ENCODE measurements around the gene MUCL1.

Gene MUCL1, protein sequence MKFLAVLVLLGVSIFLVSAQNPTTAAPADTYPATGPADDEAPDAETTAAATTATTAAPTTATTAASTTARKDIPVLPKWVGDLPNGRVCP

DNA sequence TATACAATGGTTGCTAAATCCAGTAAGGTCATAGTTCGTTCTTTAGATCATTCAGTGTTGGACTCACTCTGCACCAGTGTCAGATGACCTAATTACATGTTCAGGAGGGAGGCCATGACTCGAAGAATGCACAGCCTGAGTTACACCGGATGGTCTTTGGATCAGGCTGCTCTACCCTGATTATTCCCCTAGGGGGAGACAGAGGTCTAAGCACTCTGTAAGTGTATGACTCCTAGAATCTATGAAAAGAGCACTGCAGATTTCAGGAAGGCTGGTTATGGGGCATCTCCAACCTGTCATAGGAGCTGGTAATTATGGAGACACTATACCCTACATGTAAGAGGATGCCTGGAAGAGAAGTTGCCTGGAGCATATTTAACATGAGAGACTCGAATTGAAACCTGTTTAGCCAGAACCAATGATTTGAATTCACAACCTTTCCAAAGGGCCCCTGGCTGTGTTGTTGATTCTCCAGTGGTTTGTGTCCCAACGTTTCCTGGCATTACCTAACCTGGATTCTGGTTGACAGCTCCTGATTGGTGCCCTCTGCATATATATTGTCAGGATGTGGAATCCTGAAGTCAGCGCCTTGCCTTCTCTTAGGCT lies at the start of gene MUCL1:
Gene MUCL1, plus strand, starts transcription at position 584 of the 606 bp plus-strand sequence. CDS start 67 bp downstream, outside the sequence.
- TF ChIP-seq, protein P1, sequence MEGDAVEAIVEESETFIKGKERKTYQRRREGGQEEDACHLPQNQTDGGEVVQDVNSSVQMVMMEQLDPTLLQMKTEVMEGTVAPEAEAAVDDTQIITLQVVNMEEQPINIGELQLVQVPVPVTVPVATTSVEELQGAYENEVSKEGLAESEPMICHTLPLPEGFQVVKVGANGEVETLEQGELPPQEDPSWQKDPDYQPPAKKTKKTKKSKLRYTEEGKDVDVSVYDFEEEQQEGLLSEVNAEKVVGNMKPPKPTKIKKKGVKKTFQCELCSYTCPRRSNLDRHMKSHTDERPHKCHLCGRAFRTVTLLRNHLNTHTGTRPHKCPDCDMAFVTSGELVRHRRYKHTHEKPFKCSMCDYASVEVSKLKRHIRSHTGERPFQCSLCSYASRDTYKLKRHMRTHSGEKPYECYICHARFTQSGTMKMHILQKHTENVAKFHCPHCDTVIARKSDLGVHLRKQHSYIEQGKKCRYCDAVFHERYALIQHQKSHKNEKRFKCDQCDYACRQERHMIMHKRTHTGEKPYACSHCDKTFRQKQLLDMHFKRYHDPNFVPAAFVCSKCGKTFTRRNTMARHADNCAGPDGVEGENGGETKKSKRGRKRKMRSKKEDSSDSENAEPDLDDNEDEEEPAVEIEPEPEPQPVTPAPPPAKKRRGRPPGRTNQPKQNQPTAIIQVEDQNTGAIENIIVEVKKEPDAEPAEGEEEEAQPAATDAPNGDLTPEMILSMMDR (IDR thresholded peaks at IDR 0.05; ENCODE audit: low read depth, low read length, missing control alignments), result peak; percentile 95
- DNase-seq (ENCODE audit: low read depth), result peak; percentile 31
- in situ Hi-C loops (cut with HindIII; ENCODE audit: low sequenced_read_pairs), result loop anchor here (25.0 kb wide), 1 partner anchor 108 kb away; no protein-coding TSS in a partner anchor
- H3K4me3 ChIP-seq (ENCODE audit: low read depth, low read length), result no peak within 1 kb of the TSS

DNA sequence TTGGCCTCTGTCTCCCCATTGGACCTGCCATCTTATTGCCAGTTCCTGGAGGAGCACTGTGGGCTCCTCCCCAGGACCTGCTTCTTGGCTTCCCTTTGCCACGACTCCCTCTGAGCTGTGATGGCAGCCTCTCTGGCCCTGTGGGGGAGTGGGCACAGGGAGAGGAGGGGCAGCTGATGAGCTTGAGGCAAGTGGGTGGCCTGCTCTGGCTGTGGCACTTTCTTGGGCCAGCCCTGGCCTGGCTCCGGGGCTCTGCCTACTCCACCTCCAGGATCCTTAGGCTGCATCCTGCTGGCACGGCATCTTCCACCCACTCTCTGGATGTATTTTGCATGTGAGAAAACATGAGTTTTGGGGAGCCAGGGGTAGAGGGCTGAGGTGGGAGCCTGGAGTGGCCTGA lies 32.6 kb upstream of the MUCL1 start:
- DNase-seq (ENCODE audit: low read depth), result no peak
- in situ Hi-C loops (cut with HindIII; ENCODE audit: low sequenced_read_pairs), result no loop called here
- no peak overlapping the region for H3K4me3 ChIP-seq (ENCODE audit: low read depth, low read length)
- TF ChIP-seq, protein P1 (IDR thresholded peaks at IDR 0.05; ENCODE audit: low read depth, low read length, missing control alignments), result no peak

DNA sequence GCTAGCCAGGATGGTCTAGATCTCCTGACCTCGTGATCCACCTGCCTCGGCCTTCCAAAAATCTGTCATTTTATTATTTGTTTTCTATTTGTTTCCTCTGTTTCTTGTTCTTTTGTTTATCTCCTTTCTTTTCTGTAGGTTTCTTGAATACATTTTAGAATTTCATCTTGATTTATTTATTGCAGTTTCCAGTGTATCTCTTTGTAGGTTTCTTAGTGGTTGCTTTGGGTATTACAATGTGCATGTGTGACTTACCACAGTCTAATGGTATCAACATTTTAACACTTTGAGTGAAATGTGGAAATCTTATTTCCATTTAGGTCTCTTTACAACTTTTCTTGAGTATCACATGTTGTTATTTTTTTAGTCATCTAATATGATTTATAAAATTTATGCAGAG lies 29.9 kb upstream of the MUCL1 start:
- H3K4me3 ChIP-seq (ENCODE audit: low read depth, low read length), result no peak overlapping the region
- in situ Hi-C loops (cut with HindIII; ENCODE audit: low sequenced_read_pairs), result no loop called here
- DNase-seq (ENCODE audit: low read depth), result no peak
- TF ChIP-seq, protein P1 (IDR thresholded peaks at IDR 0.05; ENCODE audit: low read depth, low read length, missing control alignments), result no peak

DNA sequence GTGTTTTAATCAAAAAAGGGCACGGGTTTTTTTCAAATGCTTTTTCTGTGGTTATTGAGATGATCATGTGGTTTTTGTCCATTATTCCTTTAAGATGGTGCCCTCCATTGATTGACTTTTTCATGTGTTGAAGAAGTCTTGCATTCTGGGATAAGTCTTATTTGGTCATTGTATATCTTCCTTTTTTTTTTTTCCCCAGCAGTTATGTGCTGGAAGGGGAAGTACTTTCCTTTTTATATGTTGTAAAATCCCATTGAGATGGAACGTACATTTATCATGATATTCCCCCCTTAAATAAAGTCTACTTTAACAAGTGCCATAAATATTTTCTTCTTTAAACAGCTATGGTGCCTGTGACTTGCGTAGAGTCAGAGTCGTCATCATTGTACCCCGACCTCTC lies 24.8 kb upstream of the MUCL1 start:
- in situ Hi-C loops (cut with HindIII; ENCODE audit: low sequenced_read_pairs), result no loop called here
- no peak for DNase-seq (ENCODE audit: low read depth)
- H3K4me3 ChIP-seq (ENCODE audit: low read depth, low read length), result no peak overlapping the region
- TF ChIP-seq, protein P1 (IDR thresholded peaks at IDR 0.05; ENCODE audit: low read depth, low read length, missing control alignments), result no peak

DNA sequence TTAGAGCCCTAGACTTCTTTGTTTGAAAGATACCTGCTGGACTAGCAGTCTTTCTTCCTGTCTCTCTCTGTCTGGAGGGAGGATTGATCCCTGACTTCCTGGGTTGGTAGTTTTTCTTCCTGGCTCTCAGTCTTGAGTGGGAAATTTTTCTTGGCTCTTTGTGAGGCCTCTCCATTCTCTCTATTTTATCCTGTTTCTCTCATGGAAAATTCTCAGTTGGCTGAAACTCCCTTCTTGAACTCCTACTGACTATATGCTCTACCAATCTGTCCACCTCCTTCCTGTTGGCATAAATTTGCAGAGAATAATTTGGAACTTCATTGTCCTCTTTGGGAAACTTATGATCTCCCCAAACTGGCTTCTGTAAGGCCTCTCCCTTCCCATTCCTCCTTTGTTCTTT lies 24.1 kb upstream of the MUCL1 start:
- TF ChIP-seq, protein P1 (IDR thresholded peaks at IDR 0.05; ENCODE audit: low read depth, low read length, missing control alignments), result no peak
- in situ Hi-C loops (cut with HindIII; ENCODE audit: low sequenced_read_pairs), result no loop called here
- no peak overlapping the region for H3K4me3 ChIP-seq (ENCODE audit: low read depth, low read length)
- no peak for DNase-seq (ENCODE audit: low read depth)

DNA sequence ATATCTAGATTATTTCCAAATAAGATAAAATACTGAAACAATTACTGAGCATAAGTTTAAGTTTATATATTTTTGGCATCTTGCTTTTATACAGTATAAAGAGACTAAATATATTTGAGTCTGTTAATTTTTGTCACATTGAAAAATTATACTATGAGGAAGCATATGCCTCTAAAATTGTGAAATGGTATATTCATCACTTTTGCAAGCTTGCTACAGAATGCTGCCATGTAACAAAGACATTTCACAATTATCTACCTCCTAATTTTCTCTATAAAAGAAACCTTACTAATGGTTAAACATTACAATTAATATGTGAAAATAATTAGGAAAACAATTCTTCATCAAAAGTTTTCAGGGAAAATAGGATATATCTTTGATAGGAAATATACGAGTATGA lies 22.7 kb upstream of the MUCL1 start:
- no peak overlapping the region for H3K4me3 ChIP-seq (ENCODE audit: low read depth, low read length)
- in situ Hi-C loops (cut with HindIII; ENCODE audit: low sequenced_read_pairs), result no loop called here
- TF ChIP-seq, protein P1 (IDR thresholded peaks at IDR 0.05; ENCODE audit: low read depth, low read length, missing control alignments), result no peak
- DNase-seq (ENCODE audit: low read depth), result no peak
